Activated CD8-positive, alpha-beta memory T cell treated with anti-CD3 and anti-CD28 coated beads for 4 hours (primary cell): ENCODE data around the gene C6orf141.

Experiments
- DNase-seq, 2 donors: peaks; one replicate each; pipeline ENCODE4 v3.0.0-alpha.2; 2020; ENCODE audit warnings: low read depth in 2 of 2

Gene C6orf141

DNA sequence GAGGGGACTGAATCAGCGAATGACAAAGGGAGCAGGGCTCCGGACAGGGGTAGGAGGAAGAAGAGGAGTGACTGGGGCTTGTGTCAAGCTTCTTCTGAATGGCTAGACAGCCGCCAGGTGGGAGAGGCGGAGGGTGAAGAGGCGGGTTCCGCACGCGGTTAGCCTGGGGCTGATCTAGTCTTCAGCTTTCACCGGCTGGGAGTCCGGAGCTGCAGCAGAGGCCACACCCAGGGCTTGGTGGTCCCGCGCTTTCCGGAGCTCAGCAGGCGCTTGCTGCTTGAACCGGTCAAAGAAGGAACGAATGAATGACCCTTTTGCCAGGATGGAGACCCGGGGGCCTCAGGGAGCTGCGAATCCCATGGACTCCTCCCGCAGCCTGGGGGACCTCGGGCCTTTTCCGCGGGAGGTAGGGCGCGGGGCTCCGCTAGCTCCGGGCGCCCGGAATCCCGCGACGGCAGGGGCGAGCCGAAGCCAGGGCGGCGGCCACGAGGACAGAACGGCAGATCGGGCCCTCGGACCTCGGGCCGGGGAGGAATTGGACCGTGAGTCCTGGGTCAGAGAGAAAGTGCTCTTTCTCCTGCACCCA is at the start of gene C6orf141:
Gene C6orf141 (plus strand): TSS at position 177 of the 586 bp plus-strand sequence. CDS start 125 bp downstream, at position 302.
- DNase-seq: no peak

- DNase-seq: no peak
Measured at GRCh38 chr6:49504666-49505065, 45.8 kb upstream of the C6orf141 start.

DNA sequence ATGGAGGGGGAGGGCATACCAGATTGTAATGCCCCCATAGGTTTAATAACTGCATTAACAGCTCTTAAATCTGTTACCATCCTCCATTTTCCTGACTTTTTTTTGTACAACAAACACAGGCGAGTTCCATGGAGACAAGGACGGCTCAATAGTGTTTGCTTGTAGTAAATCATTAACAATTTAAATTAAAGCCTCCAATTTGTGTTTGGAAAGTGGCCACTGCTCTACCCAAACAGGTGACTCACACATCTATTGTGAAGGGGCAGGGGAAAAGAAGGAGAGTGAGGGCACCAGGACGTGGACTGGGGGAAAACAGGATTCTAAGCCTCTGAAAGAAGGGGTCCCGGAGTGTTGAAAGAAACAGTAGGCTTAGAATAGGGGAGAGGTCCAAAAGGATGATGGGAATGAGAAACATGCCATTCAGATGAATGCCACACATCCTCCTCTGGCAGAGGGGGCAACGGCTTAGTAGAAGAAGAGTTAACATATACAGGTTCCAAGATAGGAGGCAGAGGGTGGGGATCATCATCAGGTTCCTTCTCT is 43.8 kb upstream of the C6orf141 start:
- no peak for DNase-seq

DNA sequence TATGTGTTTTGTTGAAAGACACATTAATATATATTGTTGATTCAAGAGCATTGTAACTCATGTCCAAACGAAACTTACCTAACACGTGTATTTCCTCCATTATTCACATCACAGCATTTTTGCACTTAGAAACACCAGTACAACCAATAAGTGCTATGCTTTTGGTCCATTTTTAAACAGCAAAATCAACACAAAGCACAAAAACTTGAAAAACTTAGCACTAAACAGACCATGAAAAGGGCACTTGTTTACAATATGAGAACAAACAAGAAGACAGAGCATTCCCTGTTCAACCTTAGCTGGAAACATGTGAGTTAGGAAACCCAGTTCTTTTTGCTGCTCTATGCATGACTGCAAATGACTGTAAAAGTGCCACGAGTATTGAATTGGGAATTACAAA is 41.1 kb upstream of the C6orf141 start:
- DNase-seq: no peak

DNA sequence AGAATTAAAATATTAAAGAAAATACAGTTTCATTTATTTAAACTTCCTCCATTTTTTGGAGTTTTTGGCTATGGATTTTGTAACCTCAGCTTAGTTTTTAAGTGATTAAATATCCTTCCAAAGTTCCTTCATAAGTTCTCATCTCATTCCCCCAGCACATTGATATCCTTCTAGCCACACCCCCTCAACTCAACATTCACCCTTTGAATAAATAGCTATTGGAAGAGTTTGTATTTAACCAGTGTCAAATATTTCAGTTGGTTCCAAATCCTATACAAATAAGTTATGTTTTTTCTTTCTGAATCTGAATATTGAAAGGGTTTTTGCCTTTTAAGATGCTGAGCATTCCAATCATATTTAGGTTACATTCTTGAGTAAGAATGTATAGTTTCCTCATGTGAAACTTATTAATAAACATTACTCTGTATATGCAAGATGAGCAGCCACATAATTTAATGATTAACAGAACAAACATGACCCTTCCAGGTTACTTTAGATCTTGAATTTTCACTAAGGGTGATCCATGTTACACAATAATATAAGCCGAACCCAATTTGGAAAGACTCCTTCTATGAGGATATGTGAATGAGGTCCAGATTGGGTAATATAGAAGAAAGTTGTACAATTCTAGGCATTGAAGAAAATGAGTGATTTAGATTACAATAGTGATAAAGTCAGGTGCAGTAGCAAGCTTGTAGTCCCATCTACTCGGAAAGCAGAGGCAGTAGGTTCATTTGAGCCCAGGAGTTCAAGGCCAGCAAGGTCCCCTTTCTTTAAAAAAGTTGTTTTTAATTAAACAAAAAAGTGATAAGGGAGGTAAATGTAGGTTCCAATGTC is 37.1 kb upstream of the C6orf141 start:
- no peak for DNase-seq

- no peak for DNase-seq
Measured at GRCh38 chr6:49514571-49515484, 35.6 kb upstream of the C6orf141 start.

- no peak for DNase-seq
Measured at GRCh38 chr6:49515485-49516146, 34.9 kb upstream of the C6orf141 start.

- no peak for DNase-seq
Measured at GRCh38 chr6:49516147-49516505, 34.3 kb upstream of the C6orf141 start.

- DNase-seq: no peak
Measured at GRCh38 chr6:49517919-49518318, 32.5 kb upstream of the C6orf141 start.

DNA sequence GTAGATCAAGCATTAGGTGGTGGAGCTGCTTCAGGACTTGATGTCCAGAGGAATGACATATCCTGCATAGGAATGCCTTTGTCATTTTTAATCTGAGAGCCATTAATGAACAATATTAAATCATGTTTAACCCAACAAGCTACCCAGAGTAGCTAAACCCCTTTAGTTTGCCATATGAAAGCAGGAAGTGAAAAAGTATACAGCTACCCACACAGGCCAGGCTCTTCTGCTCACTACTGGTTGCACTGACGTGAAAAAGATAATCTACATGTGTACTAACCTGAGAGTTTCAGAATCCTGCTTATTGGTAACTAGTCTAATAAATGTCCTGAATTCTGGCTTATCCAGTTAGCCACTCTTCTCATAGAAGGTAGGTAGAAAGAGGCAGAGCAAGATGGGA is 30.8 kb upstream of the C6orf141 start:
- DNase-seq: no peak

GRCh38 chr6:49522710-49523593 is 27.5 kb upstream of the C6orf141 start:
- no peak for DNase-seq

DNA sequence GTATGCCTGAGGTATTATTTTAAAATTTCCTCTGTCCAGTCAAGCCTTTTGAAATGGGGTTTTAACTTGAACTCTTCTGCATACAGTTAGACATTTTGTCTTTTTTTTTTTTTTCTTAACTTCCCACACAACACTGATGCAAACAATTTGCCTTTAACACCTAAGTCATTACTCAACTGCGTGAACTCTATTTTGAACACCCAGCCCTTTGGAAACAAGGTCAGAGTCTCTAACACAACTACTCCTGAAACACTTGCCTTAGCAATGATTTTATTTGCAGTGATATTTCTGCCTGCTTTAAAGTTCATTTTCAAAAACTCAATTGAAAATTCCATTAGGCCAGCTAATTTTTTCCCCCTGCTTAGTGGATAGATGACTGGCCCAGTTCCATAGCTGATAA is 26.6 kb upstream of the C6orf141 start:
- no peak for DNase-seq

- DNase-seq: no peak
Measured at GRCh38 chr6:49524541-49524940, 25.9 kb upstream of the C6orf141 start.

DNA sequence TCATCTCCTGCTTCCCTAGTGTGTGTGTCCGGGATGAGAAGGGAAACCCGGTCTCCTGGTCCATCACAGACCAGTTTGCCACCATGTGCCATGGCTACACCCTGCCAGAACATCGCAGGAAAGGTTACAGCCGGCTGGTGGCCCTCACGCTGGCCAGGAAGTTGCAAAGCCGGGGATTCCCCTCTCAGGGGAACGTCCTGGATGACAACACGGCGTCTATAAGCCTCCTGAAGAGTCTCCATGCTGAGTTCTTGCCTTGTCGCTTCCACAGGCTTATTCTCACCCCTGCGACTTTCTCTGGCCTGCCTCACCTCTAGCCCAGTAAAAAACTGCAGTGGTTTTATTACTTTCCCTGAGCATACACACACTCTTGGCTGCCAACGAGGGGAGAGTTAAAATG is 23.9 kb upstream of the C6orf141 start:
- DNase-seq: no peak

GRCh38 chr6:49527320-49527719 is 23.1 kb upstream of the C6orf141 start:
- no peak for DNase-seq

DNA sequence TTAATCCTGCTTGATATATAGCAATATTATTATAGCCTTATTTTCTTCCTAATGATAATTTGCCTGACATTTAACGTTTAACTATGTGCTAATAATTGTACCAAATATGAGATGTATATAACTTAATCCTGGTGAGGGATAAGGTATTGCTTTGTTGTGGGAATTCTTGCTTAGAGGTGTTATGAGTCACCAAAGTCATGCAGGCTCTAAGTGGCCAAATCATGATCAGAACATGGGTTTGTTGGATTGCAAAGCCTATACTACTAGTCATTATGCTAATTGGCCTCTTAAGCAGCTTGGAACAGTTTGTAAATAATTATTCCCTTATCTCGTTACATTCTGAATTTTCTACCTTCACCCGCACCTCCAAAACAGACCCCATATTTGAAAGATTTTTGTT is 21.9 kb upstream of the C6orf141 start:
- DNase-seq: no peak

- DNase-seq: no peak
Measured at GRCh38 chr6:49530141-49530776, 20.2 kb upstream of the C6orf141 start.

GRCh38 chr6:49531774-49532569 is 18.5 kb upstream of the C6orf141 start:
- no peak for DNase-seq

GRCh38 chr6:49535795-49536194 is 14.7 kb upstream of the C6orf141 start:
- no peak for DNase-seq
